SK-N-SH treated with all-trans-retinoic acid at 6 μM for 48 hours (cell line): ENCODE measurements around the gene ACTL10.

ENCODE experiments used
- ATAC-seq: fragments of 200-7000 bp; cut with Tn5 transposase; 3 replicates; pipeline ENCODE4 v1.9.1; 2020; ENCODE audit warnings: mild to moderate bottlenecking, moderate library complexity
- ARNTL ChIP-seq: fragments of 450-650 bp; formaldehyde crosslinking; IDR thresholded peaks from 2 replicates; pipeline ENCODE4 v1.5.0; 2020; ENCODE audit warnings: low read depth, mild to moderate bottlenecking, moderate library complexity, borderline replicate concordance
- BACH2 ChIP-seq: fragments of 250-450 bp; sonication (Bioruptor Pico); IDR thresholded peaks from 2 replicates; pipeline ENCODE4 v1.9.0; 2021; ENCODE audit warnings: mild to moderate bottlenecking, borderline replicate concordance
- CSDC2 ChIP-seq: fragments of 250-450 bp; sonication (Bioruptor Pico); IDR thresholded peaks from 2 replicates; pipeline ENCODE4 v1.5.0; 2020; ENCODE audit warnings: mild to moderate bottlenecking, moderate library complexity
- ESRRG ChIP-seq: fragments of 250-450 bp; sonication (Bioruptor Pico); IDR thresholded peaks from 2 replicates; pipeline ENCODE4 v1.6.1; 2021; ENCODE audit warnings: mild to moderate bottlenecking
- GLIS3 ChIP-seq: fragments of 250-450 bp; sonication (Bioruptor Pico); IDR thresholded peaks from 2 replicates; pipeline ENCODE4 v1.5.0; 2020; ENCODE audit warnings: mild to moderate bottlenecking, moderate library complexity
- ISL1 ChIP-seq: fragments of 250-450 bp; sonication (Bioruptor Pico); IDR thresholded peaks from 2 replicates; pipeline ENCODE4 v2.1.2; 2022; ENCODE audit warnings: mild to moderate bottlenecking, moderate library complexity
- OSR1 ChIP-seq: fragments of 250-450 bp; sonication (Bioruptor Pico); IDR thresholded peaks from 2 replicates; pipeline ENCODE4 v1.8.0; 2022; ENCODE audit warnings: moderate library complexity, mild to moderate bottlenecking, inconsistent platforms
- PPARA ChIP-seq: fragments of 250-450 bp; sonication (Bioruptor Pico); IDR thresholded peaks from 2 replicates; pipeline ENCODE4 v1.5.0; 2020; ENCODE audit warnings: mild to moderate bottlenecking, borderline replicate concordance
- RARB ChIP-seq: fragments of 250-450 bp; sonication (Bioruptor Pico); IDR thresholded peaks from 2 replicates; pipeline ENCODE4 v1.8.0; 2021; ENCODE audit warnings: mild to moderate bottlenecking, moderate library complexity
- SNAI2 ChIP-seq: fragments of 250-450 bp; sonication (Bioruptor Pico); IDR thresholded peaks from 2 replicates; pipeline ENCODE4 v1.5.0; 2020; ENCODE audit warnings: mild to moderate bottlenecking, moderate library complexity
- TCF4 ChIP-seq: fragments of 250-450 bp; sonication (Bioruptor Pico); IDR thresholded peaks from 2 replicates; pipeline ENCODE4 v1.8.0; 2021; ENCODE audit warnings: mild to moderate bottlenecking, moderate library complexity, borderline replicate concordance
- TOX ChIP-seq: fragments of 250-450 bp; sonication (Bioruptor Pico); IDR thresholded peaks from 2 replicates; pipeline ENCODE4 v1.8.0; 2021; ENCODE audit warnings: mild to moderate bottlenecking, moderate library complexity, borderline replicate concordance
- ZC3H10 ChIP-seq: fragments of 250-450 bp; sonication (Bioruptor Pico); IDR thresholded peaks from 2 replicates; pipeline ENCODE4 v1.5.1; 2021; ENCODE audit warnings: mild to moderate bottlenecking, moderate library complexity
- ZFP3 ChIP-seq: fragments of 250-450 bp; sonication (Bioruptor Pico); IDR thresholded peaks from 2 replicates; pipeline ENCODE4 v1.5.0; 2020; ENCODE audit warnings: mild to moderate bottlenecking, moderate library complexity
- ZFP30 ChIP-seq: fragments of 450-650 bp; formaldehyde crosslinking; IDR thresholded peaks from 2 replicates; pipeline ENCODE4 v1.5.0; 2022; ENCODE audit warnings: mild to moderate bottlenecking, moderate library complexity
- ZNF565 ChIP-seq: fragments of 450-650 bp; formaldehyde crosslinking; conservative IDR thresholded peaks from 2 replicates; pipeline ENCODE4 v1.5.0; 2020; ENCODE audit warnings: low read depth, mild to moderate bottlenecking, moderate library complexity
- ZNF70 ChIP-seq: fragments of 450-650 bp; formaldehyde crosslinking; IDR thresholded peaks from 2 replicates; pipeline ENCODE4 v1.5.0; 2020; ENCODE audit warnings: mild to moderate bottlenecking, moderate library complexity
- ZNF8 ChIP-seq: fragments of 450-650 bp; formaldehyde crosslinking; IDR thresholded peaks from 2 replicates; pipeline ENCODE4 v1.5.0; 2020; ENCODE audit warnings: mild to moderate bottlenecking, moderate library complexity
- TF ChIP-seq, protein P1 (sequence below): fragments of 250-450 bp; sonication (Bioruptor Pico); IDR thresholded peaks from 2 replicates; pipeline ENCODE4 v1.8.0; 2021; ENCODE audit warnings: low read depth, mild to moderate bottlenecking, moderate library complexity, borderline replicate concordance
- TF ChIP-seq, protein P2 (sequence below): fragments of 250-450 bp; sonication (Bioruptor Pico); IDR thresholded peaks from 2 replicates; pipeline ENCODE4 v1.5.1; 2020; ENCODE audit warnings: low read depth, mild to moderate bottlenecking, moderate library complexity
- TF ChIP-seq, protein P3 (sequence below): fragments of 250-450 bp; sonication (Bioruptor Pico); IDR thresholded peaks from 2 replicates; pipeline ENCODE4 v1.5.1; 2021; ENCODE audit warnings: mild to moderate bottlenecking, moderate library complexity

ACTL10 gene

DNA sequence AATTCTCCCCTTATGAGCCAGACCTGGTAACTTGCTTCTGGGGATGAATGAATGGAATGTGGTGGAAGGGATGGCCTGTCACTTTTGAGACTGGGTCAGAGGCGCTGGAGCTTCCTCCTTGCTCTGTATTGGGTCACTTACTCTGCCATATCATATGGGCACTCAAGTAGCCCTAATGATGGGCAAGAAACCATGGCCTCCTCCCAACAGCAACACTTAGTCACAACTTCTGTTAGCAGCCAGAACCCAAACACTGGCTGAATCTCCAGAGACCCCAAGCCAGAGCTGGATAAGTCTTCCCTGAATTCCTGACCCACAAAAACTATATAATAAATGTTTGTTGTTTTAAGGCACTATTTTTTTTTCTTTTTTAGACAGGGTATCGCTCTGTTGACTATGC, 13.9 kb downstream of the ACTL10 start:
- TF ChIP-seq ZFP3, result no peak
- no peak for TF ChIP-seq TOX (CRISPR knock-in tag)
- TF ChIP-seq GLIS3 (CRISPR knock-in tag), result no peak
- no peak for TF ChIP-seq ZNF565
- TF ChIP-seq ZFP30 (CRISPR knock-in tag), result no peak
- TF ChIP-seq, protein P1, sequence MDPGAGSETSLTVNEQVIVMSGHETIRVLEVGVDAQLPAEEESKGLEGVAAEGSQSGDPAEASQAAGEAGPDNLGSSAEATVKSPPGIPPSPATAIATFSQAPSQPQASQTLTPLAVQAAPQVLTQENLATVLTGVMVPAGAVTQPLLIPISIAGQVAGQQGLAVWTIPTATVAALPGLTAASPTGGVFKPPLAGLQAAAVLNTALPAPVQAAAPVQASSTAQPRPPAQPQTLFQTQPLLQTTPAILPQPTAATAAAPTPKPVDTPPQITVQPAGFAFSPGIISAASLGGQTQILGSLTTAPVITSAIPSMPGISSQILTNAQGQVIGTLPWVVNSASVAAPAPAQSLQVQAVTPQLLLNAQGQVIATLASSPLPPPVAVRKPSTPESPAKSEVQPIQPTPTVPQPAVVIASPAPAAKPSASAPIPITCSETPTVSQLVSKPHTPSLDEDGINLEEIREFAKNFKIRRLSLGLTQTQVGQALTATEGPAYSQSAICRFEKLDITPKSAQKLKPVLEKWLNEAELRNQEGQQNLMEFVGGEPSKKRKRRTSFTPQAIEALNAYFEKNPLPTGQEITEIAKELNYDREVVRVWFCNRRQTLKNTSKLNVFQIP (CRISPR knock-in tag), result no peak
- no peak for TF ChIP-seq OSR1 (CRISPR knock-in tag)
- TF ChIP-seq CSDC2 (CRISPR knock-in tag), result no peak
- no peak for TF ChIP-seq ZNF70 (CRISPR knock-in tag)
- TF ChIP-seq ZNF8 (CRISPR knock-in tag), result no peak
- TF ChIP-seq PPARA (CRISPR knock-in tag), result no peak
- no peak for TF ChIP-seq RARB (CRISPR knock-in tag)
- TF ChIP-seq ARNTL, result no peak
- no peak for TF ChIP-seq TCF4 (CRISPR knock-in tag)
- TF ChIP-seq, all 23 proteins: peak for 0

DNA sequence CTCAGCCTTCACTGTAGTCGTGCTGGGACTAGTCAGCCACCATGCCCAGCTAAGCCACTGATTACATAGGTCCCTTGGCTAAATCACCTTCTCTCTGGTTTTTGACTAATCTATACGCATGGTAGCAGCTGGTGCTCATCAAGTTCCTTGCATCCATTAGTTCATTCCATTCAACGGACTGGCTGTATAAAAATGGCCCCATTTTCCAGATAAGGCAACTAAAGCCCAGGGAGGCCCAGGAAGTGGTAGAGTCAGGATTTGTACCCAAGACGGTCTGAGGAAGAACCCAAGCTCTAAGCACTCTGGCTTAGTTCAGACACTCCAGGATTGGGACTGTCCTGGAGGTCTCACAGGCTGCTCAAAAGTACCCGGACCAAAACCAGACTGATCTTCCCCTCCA, 14.5 kb downstream of the ACTL10 start:
- no peak for ATAC-seq
- no peak for TF ChIP-seq ZNF70 (CRISPR knock-in tag)
- TF ChIP-seq, protein P2, sequence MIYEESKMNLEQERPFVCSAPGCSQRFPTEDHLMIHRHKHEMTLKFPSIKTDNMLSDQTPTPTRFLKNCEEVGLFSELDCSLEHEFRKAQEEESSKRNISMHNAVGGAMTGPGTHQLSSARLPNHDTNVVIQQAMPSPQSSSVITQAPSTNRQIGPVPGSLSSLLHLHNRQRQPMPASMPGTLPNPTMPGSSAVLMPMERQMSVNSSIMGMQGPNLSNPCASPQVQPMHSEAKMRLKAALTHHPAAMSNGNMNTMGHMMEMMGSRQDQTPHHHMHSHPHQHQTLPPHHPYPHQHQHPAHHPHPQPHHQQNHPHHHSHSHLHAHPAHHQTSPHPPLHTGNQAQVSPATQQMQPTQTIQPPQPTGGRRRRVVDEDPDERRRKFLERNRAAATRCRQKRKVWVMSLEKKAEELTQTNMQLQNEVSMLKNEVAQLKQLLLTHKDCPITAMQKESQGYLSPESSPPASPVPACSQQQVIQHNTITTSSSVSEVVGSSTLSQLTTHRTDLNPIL (CRISPR knock-in tag), result no peak
- no peak for TF ChIP-seq TOX (CRISPR knock-in tag)
- no peak for TF ChIP-seq TCF4 (CRISPR knock-in tag)
- TF ChIP-seq, protein P3, sequence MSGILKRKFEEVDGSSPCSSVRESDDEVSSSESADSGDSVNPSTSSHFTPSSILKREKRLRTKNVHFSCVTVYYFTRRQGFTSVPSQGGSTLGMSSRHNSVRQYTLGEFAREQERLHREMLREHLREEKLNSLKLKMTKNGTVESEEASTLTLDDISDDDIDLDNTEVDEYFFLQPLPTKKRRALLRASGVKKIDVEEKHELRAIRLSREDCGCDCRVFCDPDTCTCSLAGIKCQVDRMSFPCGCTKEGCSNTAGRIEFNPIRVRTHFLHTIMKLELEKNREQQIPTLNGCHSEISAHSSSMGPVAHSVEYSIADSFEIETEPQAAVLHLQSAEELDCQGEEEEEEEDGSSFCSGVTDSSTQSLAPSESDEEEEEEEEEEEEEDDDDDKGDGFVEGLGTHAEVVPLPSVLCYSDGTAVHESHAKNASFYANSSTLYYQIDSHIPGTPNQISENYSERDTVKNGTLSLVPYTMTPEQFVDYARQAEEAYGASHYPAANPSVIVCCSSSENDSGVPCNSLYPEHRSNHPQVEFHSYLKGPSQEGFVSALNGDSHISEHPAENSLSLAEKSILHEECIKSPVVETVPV (CRISPR knock-in tag), result no peak
- no peak for TF ChIP-seq ZC3H10 (CRISPR knock-in tag)
- no peak for TF ChIP-seq ZNF8 (CRISPR knock-in tag)
- no peak for TF ChIP-seq ZFP30 (CRISPR knock-in tag)
- TF ChIP-seq BACH2 (CRISPR knock-in tag), result no peak
- TF ChIP-seq ESRRG, result no peak
- no peak for TF ChIP-seq CSDC2 (CRISPR knock-in tag)
- no peak for TF ChIP-seq ARNTL
- TF ChIP-seq, protein P1 (CRISPR knock-in tag), result no peak
- no peak for TF ChIP-seq GLIS3 (CRISPR knock-in tag)
- no peak for TF ChIP-seq ZNF565
- no peak for TF ChIP-seq ISL1
- no peak for TF ChIP-seq SNAI2
- no peak for TF ChIP-seq ZFP3

More for the DNA sequence above, 13.9 kb downstream of the ACTL10 start:
- no peak for ATAC-seq

DNA sequence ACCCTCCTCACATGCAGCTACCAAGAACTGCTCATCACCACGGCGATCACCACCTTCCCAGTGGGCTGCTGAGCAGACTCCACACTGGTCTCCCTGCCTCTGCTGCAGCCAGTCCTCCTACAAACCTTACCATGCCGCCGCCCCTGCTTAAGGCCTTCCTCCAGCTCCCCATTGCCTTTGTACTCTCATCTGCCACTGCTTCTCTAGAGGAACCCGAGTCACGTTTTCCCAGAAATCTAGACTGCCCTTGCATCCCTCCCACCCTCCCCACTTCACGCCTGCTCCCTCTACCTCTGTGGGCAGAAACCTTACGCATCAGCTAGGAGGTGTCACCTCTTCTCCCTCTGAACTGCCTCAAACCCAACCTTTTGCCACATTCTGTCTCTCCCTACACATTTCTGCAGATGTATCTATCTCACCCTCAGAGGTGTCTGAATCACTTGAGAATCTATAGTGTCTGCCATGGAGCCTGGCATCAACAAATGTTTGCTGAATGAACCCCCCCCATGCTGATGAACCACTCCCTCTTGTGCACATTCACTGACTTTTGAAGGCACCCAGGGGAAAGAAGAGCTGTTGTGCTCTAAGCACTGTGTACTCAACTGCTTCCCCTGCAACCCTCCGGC, 15.1 kb downstream of the ACTL10 start:
- ATAC-seq, result no peak
- no peak for TF ChIP-seq TCF4 (CRISPR knock-in tag)

DNA sequence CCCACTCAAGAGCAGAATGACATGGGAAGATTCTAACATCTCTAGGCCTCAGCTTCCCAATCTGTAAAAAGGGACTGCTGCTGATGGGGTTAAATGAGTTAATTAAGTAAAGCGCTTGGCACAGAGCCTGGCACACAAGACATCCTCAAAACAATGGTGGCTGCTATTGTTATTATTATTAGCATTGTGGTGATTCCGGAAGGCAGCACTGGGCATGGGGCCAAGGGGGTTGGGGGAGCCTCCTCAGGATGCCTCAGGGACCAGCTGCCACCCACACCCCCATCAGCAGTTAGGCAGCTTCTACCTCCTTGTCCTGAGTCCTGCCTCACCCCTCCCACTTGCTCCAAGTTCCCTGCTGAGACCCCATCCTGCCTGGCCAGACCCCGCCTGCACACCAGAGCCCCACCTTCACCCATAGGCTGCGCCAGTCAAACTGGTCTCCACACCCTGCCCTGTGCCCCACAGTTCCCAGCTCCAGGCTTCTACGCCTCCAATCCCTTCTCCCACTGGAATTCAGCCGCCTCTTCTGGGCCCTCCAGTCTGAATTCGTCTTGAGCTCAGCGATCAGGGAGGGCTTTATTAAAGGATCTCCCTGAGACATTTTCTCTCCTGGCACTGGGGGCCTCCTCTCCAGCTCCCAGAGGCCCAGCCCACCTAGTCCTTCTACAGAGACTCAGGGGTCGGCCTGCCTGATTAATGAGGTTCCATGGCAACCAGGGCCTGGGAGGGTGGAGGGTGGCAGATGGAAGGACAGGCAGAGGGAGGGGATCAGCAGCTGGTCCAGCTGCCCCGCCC, 18.0 kb downstream of the ACTL10 start:
- no peak for TF ChIP-seq OSR1 (CRISPR knock-in tag)
- TF ChIP-seq ZC3H10 (CRISPR knock-in tag), result no peak
- ATAC-seq, result no peak
